Kidney capillary endothelial cell (primary cell): Measurements from ENCODE around the gene CCDC70.

ENCODE experiments used
- DNase-seq: peaks from one replicate; pipeline ENCODE4 v3.0.0-alpha.2; 2018; ENCODE audit warnings: low spot score

CCDC70 gene

GRCh38 chr13:51862957-51863356 lies 1.2 kb downstream of the CCDC70 start:
- DNase-seq: peak; percentile 18

GRCh38 chr13:51865838-51866237 lies 4.1 kb downstream of the CCDC70 start:
- no peak for DNase-seq

- no peak for DNase-seq
These were observed 5.3 kb downstream of the CCDC70 start for GRCh38 chr13:51867062-51867461.

GRCh38 chr13:51869916-51870315 lies 8.1 kb downstream of the CCDC70 start:
- DNase-seq: no peak

GRCh38 chr13:51870616-51871015 lies 8.8 kb downstream of the CCDC70 start:
- DNase-seq: no peak

GRCh38 chr13:51873117-51873798 lies 11.5 kb downstream of the CCDC70 start:
- no peak for DNase-seq

GRCh38 chr13:51873837-51874236 lies 12.1 kb downstream of the CCDC70 start:
- no peak for DNase-seq

GRCh38 chr13:51874651-51875050 lies 12.9 kb downstream of the CCDC70 start:
- DNase-seq: no peak

- DNase-seq: no peak
These were observed 17.4 kb downstream of the CCDC70 start for GRCh38 chr13:51879133-51879532.

GRCh38 chr13:51881296-51881695 lies 19.5 kb downstream of the CCDC70 start:
- no peak for DNase-seq

GRCh38 chr13:51882570-51883225 lies 20.9 kb downstream of the CCDC70 start:
- DNase-seq: no peak

GRCh38 chr13:51883226-51883600 lies 21.4 kb downstream of the CCDC70 start:
- no peak for DNase-seq

GRCh38 chr13:51885651-51886050 lies 23.9 kb downstream of the CCDC70 start:
- no peak for DNase-seq

- no peak for DNase-seq
These were observed 25.7 kb downstream of the CCDC70 start for GRCh38 chr13:51887468-51887867.

GRCh38 chr13:51892657-51893056 lies 30.9 kb downstream of the CCDC70 start:
- DNase-seq: no peak

- no peak for DNase-seq
These were observed 32.5 kb downstream of the CCDC70 start for GRCh38 chr13:51894239-51894638.

- peak; percentile 40 for DNase-seq
These were observed 34.4 kb downstream of the CCDC70 start for GRCh38 chr13:51895906-51896888.

GRCh38 chr13:51900471-51900870 lies 38.7 kb downstream of the CCDC70 start:
- no peak for DNase-seq

GRCh38 chr13:51902776-51903175 lies 41.0 kb downstream of the CCDC70 start:
- no peak for DNase-seq

- no peak for DNase-seq
These were observed 44.0 kb downstream of the CCDC70 start for GRCh38 chr13:51905787-51906186.

GRCh38 chr13:51906581-51906980 lies 44.8 kb downstream of the CCDC70 start:
- DNase-seq: no peak

GRCh38 chr13:51907040-51907732 lies 45.4 kb downstream of the CCDC70 start:
- DNase-seq: no peak
